DOHH2 (cell line): ENCODE results near the gene CPLANE2.

Source experiments
- H3F3A ChIP-seq: fragments of 200-600 bp; sonication (generic), shearing (Covaris generic); 2 replicates; pipeline ENCODE4 v1.6.0; 2016; ENCODE audit warnings: antibody characterized with exemption, mild to moderate bottlenecking; ENCODE audit not compliant: control insufficient read depth, insufficient read depth
- H3K27ac ChIP-seq: fragments of 200-600 bp; sonication (generic); 2 replicates; pipeline ENCODE4 v1.5.1; 2014; ENCODE audit warnings: low read depth, mild to moderate bottlenecking, low read length, moderate library complexity
- H3K27me3 ChIP-seq: fragments of 200-600 bp; sonication (generic); 2 replicates; pipeline ENCODE4 v1.6.1; 2014; ENCODE audit warnings: mild to moderate bottlenecking, low read length, mixed read lengths; ENCODE audit not compliant: control insufficient read depth
- H3K36me3 ChIP-seq: fragments of 200-600 bp; sonication (generic); 2 replicates; pipeline ENCODE4 v1.6.1; 2014; ENCODE audit warnings: mild to moderate bottlenecking, low read length, moderate library complexity, mixed read lengths; ENCODE audit not compliant: control insufficient read depth
- H3K4me1 ChIP-seq: fragments of 200-600 bp; sonication (generic); 2 replicates; pipeline ENCODE4 v1.6.1; 2014; ENCODE audit warnings: mild to moderate bottlenecking, low read length, mixed read lengths; ENCODE audit not compliant: control insufficient read depth
- H3K4me2 ChIP-seq: fragments of 200-600 bp; sonication (generic); 2 replicates; pipeline ENCODE4 v1.6.0; 2014; ENCODE audit warnings: mild to moderate bottlenecking, low read length, moderate library complexity
- H3K4me3 ChIP-seq: fragments of 200-600 bp; sonication (generic); 2 replicates; pipeline ENCODE4 v1.5.1; 2014; ENCODE audit warnings: mild to moderate bottlenecking, low read length, mixed read lengths
- H3K79me2 ChIP-seq: fragments of 200-600 bp; sonication (generic); 2 replicates; pipeline ENCODE4 v1.6.1; 2014; ENCODE audit warnings: mild to moderate bottlenecking, low read length, mixed read lengths; ENCODE audit not compliant: control insufficient read depth
- H3K9me2 ChIP-seq: fragments of 200-600 bp; sonication (generic); replicated peaks from 2 replicates; pipeline ENCODE4 v1.6.1; 2014; ENCODE audit warnings: mild to moderate bottlenecking, low read length, mixed read lengths; ENCODE audit not compliant: control insufficient read depth
- H3K9me3 ChIP-seq: fragments of 200-600 bp; sonication (generic); 2 replicates; pipeline ENCODE4 v1.6.1; 2014; ENCODE audit warnings: antibody characterized with exemption, low read length, mixed read lengths; ENCODE audit not compliant: control insufficient read depth, insufficient read depth
- H4K20me1 ChIP-seq: fragments of 200-600 bp; sonication (generic); 2 replicates; pipeline ENCODE4 v1.6.0; 2014; ENCODE audit warnings: low read depth, mild to moderate bottlenecking, antibody characterized with exemption, low read length, moderate library complexity; ENCODE audit not compliant: control insufficient read depth, insufficient read depth
- CTCF ChIP-seq: fragments of 200-600 bp; sonication (generic); IDR thresholded peaks from one replicate; pipeline ENCODE4 v1.5.1; 2014; ENCODE audit warnings: antibody characterized with exemption, mild to moderate bottlenecking, low read depth, low read length; ENCODE audit not compliant: poor library complexity, severe bottlenecking
- EZH2phosphoT487 ChIP-seq: fragments of 200-600 bp; sonication (generic); IDR thresholded peaks from 2 replicates; pipeline ENCODE4 v1.6.1; 2017; ENCODE audit warnings: borderline replicate concordance, mild to moderate bottlenecking, antibody characterized with exemption, low read length, moderate library complexity, mixed read lengths

The CPLANE2 gene

GRCh38 chr1:16236511-16237342 is at the start of gene CPLANE2:
CPLANE2 (minus strand) TSS chr1:16237183; CDS start chr1:16236742, 441 bp downstream.
- H3K27ac ChIP-seq: peak within 1 kb of the TSS; percentile 21; the same call in 1 of the 2 replicates
- H3K4me3 ChIP-seq: peak within 1 kb of the TSS; percentile 78
- peaks cover 5% of the 10 kb centered on the region; the same call in 1 of the 2 replicates for H3F3A ChIP-seq
- no peaks in the 10 kb centered on the region for H3K9me3 ChIP-seq
- no peaks in the 10 kb centered on the region for H3K9me2 ChIP-seq
- H3K27me3 ChIP-seq: no peaks in the 10 kb centered on the region
- H3K4me1 ChIP-seq: peaks cover 16% of the 10 kb centered on the region
- H3K79me2 ChIP-seq: no peaks in the 10 kb centered on the region
- H4K20me1 ChIP-seq: no peaks in the 10 kb centered on the region
- H3K4me2 ChIP-seq: peak within 1 kb of the TSS; percentile 84
- H3K36me3 ChIP-seq: no peaks in the 10 kb centered on the region
- TF ChIP-seq EZH2phosphoT487: no peak
- no peak for TF ChIP-seq CTCF

GRCh38 chr1:16286122-16286521 is 49.1 kb upstream of the CPLANE2 start:
- H3K9me2 ChIP-seq: no peaks in the 10 kb centered on the region
- no peaks in the 10 kb centered on the region for H3K27me3 ChIP-seq
- no peak overlapping the region for H3K27ac ChIP-seq
- no peak overlapping the region for H3K4me2 ChIP-seq
- peaks cover 30% of the 10 kb centered on the region for H3K36me3 ChIP-seq
- no peak overlapping the region for H3K4me3 ChIP-seq
- TF ChIP-seq EZH2phosphoT487 (no peak), CTCF (no peak)
- H4K20me1 ChIP-seq: peaks cover 4% of the 10 kb centered on the region; the same call in 1 of the 2 replicates
- H3K4me1 ChIP-seq: no peaks in the 10 kb centered on the region
- H3F3A ChIP-seq: no peaks in the 10 kb centered on the region
- peaks cover 7% of the 10 kb centered on the region; the same call in 1 of the 2 replicates for H3K79me2 ChIP-seq
- H3K9me3 ChIP-seq: no peaks in the 10 kb centered on the region

GRCh38 chr1:16281765-16282164 is 44.8 kb upstream of the CPLANE2 start:
- Histone ChIP-seq H3K4me3 (no peak overlapping the region), H3K79me2 (no peaks in the 10 kb centered on the region), H3F3A (no peaks in the 10 kb centered on the region), H3K4me1 (no peaks in the 10 kb centered on the region), H4K20me1 (no peaks in the 10 kb centered on the region), H3K9me2 (no peaks in the 10 kb centered on the region), H3K9me3 (no peaks in the 10 kb centered on the region), H3K36me3 (peaks cover 9% of the 10 kb centered on the region; the same call in 1 of the 2 replicates), H3K27me3 (no peaks in the 10 kb centered on the region), H3K4me2 (no peak overlapping the region), H3K27ac (no peak overlapping the region)
- no peak for TF ChIP-seq CTCF
- TF ChIP-seq EZH2phosphoT487: no peak
